Lung (tissue), 12 donors: ENCODE data around the gene CSNK2B. TPM values are rescaled to one million over a fixed set of nuclear protein-coding genes. Genes with fewer than 3 reads are reported as not detected.

Source experiments
- ATAC-seq: fragments of 200-7000 bp; cut with Tn5 transposase; one replicate; pipeline ENCODE4 v1.9.1; 2020; ENCODE audit warnings: moderate number of reproducible peaks; ENCODE audit not compliant: insufficient read depth, low FRiP score
- DNase-seq, 3 donors: peaks; one replicate each; pipeline ENCODE4 v3.0.0-alpha.2; 2013 to 2017
- H3K27ac ChIP-seq, 2 donors: one replicate each; pipeline ENCODE4 v1.5.1; 2013; ENCODE audit warnings: mild to moderate bottlenecking in 2 of 2, moderate library complexity in 2 of 2, control low read depth in 1 of 2, inconsistent platforms in 1 of 2, low read depth in 1 of 2, low read length in 1 of 2
- H3K27me3 ChIP-seq, 3 donors: one replicate each; pipeline ENCODE4 v1.5.1; 2013; ENCODE audit warnings: low read length in 2 of 3; ENCODE audit not compliant: control insufficient read depth in 3 of 3, insufficient read depth in 3 of 3
- H3K36me3 ChIP-seq, 4 donors: one replicate each; pipeline ENCODE4 v1.5.1; 2013; ENCODE audit warnings: low read length in 4 of 4, mild to moderate bottlenecking in 1 of 4, moderate library complexity in 1 of 4; ENCODE audit not compliant: control insufficient read depth in 4 of 4, insufficient read depth in 4 of 4
- H3K4me1 ChIP-seq, 5 donors: one replicate each; pipeline ENCODE4 v1.5.1; 2013; ENCODE audit warnings: low read length in 5 of 5, mild to moderate bottlenecking in 2 of 5, moderate library complexity in 1 of 5; ENCODE audit not compliant: control insufficient read depth in 5 of 5, insufficient read depth in 5 of 5
- H3K4me3 ChIP-seq: one replicate; pipeline ENCODE4 v1.5.1; 2013; ENCODE audit warnings: mild to moderate bottlenecking, control low read depth, moderate library complexity
- H3K9ac ChIP-seq, 2 donors: one replicate each; pipeline ENCODE4 v1.5.1; 2013; ENCODE audit warnings: low read length in 2 of 2, control low read depth in 1 of 2; ENCODE audit not compliant: insufficient read depth in 1 of 2
- H3K9me3 ChIP-seq, 4 donors: one replicate each; pipeline ENCODE4 v1.5.1; 2013; ENCODE audit warnings: low read length in 3 of 4, mild to moderate bottlenecking in 1 of 4, moderate library complexity in 1 of 4; ENCODE audit not compliant: control insufficient read depth in 4 of 4, insufficient read depth in 3 of 4
- CTCF ChIP-seq: IDR thresholded peaks from 2 replicates; pipeline ENCODE4 v1.5.1; 2012; ENCODE audit warnings: mild to moderate bottlenecking; ENCODE audit errors: control extremely low read depth, extremely low read depth
- WGBS, 2 donors: extraction: QIAGEN DNeasy Blood & Tissue Kit; methylation state at CpG; one replicate each; pipeline ENCODE4 v1.1.7; 2013; 5-methylcytosine and 5-hydroxymethylcytosine counted together
- polyA plus RNA-seq, 2 donors: library from polyadenylated mRNA; stranded (reverse); fragments of 200-250 nt; gene quantifications; one replicate each; pipeline ENCODE4 v1.2.1, GENCODE V29; 2013
- total RNA-seq, 2 donors: library from RNA; depleted of rRNA in 1 of 2; stranded (reverse); fragments of >200 nt in 1 of 2; gene quantifications; one replicate each; pipeline ENCODE4 v1.2.1, GENCODE V29; 2014 to 2021
- donor health status: control.
- donor health status: control.
- donor health status: Bipolar disorder and iron deficiency.
- donor health status: healthy.
- donor health status: DM: yes; HTN: yes; CAD: no.

The CSNK2B gene
- total and polyA plus RNA-seq, 4 donors, result 114 to 154 (median 137) TPM

DNA sequence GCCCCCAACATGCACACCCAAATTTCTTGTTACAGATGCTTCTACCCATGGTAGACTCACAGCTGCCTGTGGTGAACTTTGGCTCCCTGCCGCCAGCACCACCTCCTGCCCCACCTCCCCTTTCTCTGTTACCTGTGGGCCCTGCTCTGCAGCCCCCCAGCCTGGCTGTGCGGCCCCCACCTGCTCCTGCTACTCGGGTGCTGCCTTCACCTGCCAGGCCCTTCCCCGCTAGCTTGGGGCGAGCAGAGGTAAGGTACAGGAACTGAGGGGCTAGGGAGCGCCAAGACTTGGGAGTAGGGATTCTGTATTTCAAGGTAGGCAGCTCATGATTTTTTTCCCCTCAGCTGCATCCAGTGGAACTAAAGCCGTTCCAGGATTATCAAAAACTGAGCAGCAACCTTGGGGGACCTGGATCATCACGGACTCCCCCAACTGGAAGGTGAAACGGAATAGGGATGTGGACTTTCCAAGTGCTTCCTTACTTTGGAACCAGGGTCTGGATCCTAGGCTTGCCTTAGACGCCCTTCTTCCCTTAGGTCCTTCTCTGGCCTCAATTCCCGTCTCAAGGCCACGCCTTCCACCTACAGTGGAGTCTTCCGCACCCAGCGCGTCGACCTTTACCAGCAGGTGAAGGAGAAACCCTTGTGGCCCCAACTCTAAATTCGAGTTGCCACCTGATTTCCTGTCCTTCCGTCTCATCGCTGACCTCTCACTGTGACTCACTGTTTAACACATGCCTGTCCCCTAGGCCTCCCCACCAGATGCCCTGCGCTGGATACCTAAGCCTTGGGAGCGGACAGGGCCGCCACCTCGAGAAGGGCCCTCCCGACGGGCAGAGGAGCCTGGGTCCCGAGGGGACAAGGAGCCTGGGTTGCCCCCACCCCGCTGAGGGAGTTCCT, 28.9 kb upstream of the CSNK2B start:
- TF ChIP-seq CTCF, result no peak
- no peaks in the 10 kb centered on the region for H3K9me3 ChIP-seq
- no peak overlapping the region for H3K4me3 ChIP-seq
- H3K27ac ChIP-seq, result no peak overlapping the region
- ATAC-seq (no peak), DNase-seq (no peak)
- 85 to 86% methylated on average over 27 of the region's 27 CpGs for WGBS, 2 donors
- no peaks in the 10 kb centered on the region for H3K4me1 ChIP-seq
- H3K9ac ChIP-seq, result no peak overlapping the region
- H3K27me3 ChIP-seq, result no peaks in the 10 kb centered on the region
- H3K36me3 ChIP-seq, result peaks cover 61 to 84% (median 70%) of the 10 kb centered on the region in 4 donors

GRCh38 chr6:31639043-31639442, 26.8 kb upstream of the CSNK2B start:
- Histone ChIP-seq H3K27ac (no peak overlapping the region), H3K27me3 (no peaks in the 10 kb centered on the region), H3K9ac (no peak overlapping the region), H3K4me1 (no peaks in the 10 kb centered on the region), H3K36me3 (peaks cover 52 to 78% (median 65%) of the 10 kb centered on the region in 4 donors), H3K9me3 (no peaks in the 10 kb centered on the region), H3K4me3 (no peak overlapping the region)
- no peak for DNase-seq
- WGBS, 2 donors, result 84 to 91% methylated on average over 9 of the region's 9 CpGs
- no peak for ATAC-seq
- TF ChIP-seq CTCF, result no peak

DNA sequence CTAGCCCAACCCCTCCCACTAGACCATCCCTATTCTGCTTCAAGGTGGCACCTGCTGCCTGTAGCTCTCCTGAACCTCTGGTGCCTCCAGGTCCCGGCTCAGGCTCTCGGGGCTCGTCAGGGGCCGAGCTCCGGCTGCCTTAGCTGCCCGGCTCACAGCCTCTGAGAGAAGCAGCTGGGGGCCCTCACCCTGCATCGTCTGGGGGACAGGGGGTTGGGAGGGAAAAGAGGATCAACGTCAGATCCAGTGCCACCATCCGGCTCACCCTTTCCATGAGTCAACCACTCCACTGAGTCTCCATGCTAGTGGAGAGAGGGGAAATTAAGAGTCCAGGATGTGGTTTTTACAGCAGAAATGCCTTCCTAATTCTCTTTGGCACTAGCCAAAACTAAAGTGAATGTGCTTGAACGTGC, 26.4 kb upstream of the CSNK2B start:
- Histone ChIP-seq H3K36me3 (peaks cover 48 to 78% (median 63%) of the 10 kb centered on the region in 4 donors), H3K9ac (no peak overlapping the region)
- ATAC-seq, result no peak

More for the DNA sequence above, 26.4 kb upstream of the CSNK2B start:
- DNase-seq, result no peak
- Histone ChIP-seq H3K4me1 (no peaks in the 10 kb centered on the region), H3K27ac (no peak overlapping the region), H3K9me3 (no peaks in the 10 kb centered on the region), H3K27me3 (no peaks in the 10 kb centered on the region), H3K4me3 (no peak overlapping the region)
- no peak for TF ChIP-seq CTCF
- 71 to 75% methylated on average over 10 of the region's 10 CpGs for WGBS, 2 donors
